K562 (cell line): ENCODE results near the gene MYOZ1.
"Not testable (repeated sequence)": the region's sequence is repeated elsewhere in the genome, so short reads cannot be mapped to it uniquely, and the experiment has no call there.

ENCODE experiments used
- CBX5 ChIP-seq: IDR thresholded peaks from 2 replicates; pipeline ENCODE4 v1.6.1; 2014; ENCODE audit warnings: low read depth, borderline replicate concordance
- CCAR2 ChIP-seq: fragments of 200-400 bp; formaldehyde crosslinking; IDR thresholded peaks from 2 replicates; pipeline ENCODE4 v1.6.1; 2017; ENCODE audit warnings: mild to moderate bottlenecking, low read depth, low read length
- NR2C1 ChIP-seq, 2 experiments: fragments of 450-650 bp; IDR thresholded peaks; 2 replicates each; pipeline ENCODE4 v1.6.1; 2017; ENCODE audit warnings: mild to moderate bottlenecking in 2 of 2, antibody characterized with exemption in 1 of 2, inconsistent platforms in 1 of 2, missing compliant biosample characterization in 1 of 2, missing genetic modification characterization in 1 of 2
- RFX1 ChIP-seq: fragments of 450-650 bp; IDR thresholded peaks from 2 replicates; pipeline ENCODE4 v1.6.1; 2016; ENCODE audit warnings: mild to moderate bottlenecking, moderate library complexity

DNA sequence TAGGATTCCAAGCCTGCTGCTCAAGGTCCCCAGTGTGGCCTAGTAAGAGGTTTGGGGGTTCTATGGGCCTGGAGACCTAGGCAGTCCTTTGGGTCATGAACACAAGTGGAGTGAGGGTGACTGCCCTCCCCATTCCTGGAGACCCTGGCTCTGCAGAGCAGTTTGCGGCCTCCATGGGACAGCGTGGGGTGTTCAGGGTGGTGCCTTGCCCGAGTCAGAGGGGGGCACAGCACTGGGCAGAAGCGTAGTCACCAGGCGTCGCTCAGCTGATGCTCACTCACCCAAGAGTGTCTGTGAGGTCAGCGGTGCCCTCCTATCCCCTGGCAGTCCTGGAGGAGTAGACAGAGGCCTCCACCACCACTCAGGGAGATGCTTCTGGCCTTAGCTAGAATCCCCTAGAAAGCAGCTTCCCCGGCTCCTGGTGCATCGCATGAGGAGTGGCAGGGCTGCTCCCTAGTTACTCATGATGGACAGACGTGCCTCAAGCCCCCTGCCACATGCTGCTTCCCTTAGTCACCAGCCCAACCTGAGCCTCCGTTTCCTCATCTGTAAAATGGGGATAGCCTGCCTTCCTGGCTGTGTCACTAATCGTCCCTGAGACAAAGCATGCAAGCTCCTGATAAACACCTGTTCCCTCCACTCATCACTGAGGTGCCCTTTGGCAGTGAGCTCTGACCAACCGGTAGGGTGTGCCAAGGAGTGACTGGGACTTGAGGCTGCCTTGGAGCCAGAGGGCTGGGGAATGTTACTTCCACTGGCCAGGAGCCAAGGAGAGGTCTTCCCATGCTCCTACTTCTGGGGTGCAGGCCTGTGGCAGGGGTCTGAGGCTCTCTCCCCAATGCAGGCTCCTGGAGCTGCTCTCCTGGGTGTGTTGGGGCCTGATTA lies 23.1 kb upstream of the MYOZ1 start:
- not testable (repeated sequence) for TF ChIP-seq CBX5; CCAR2; NR2C1 (IDR thresholded peaks at IDR 0.05); NR2C1 (tag; IDR thresholded peaks at IDR 0.05); RFX1
